K562 (cell line): ENCODE results near the gene TDRD6.

Source experiments
- CHD1 ChIP-seq: fragments of 200-600 bp; sonication (generic); IDR thresholded peaks from one replicate; pipeline ENCODE4 v1.6.1; 2012; ENCODE audit warnings: mild to moderate bottlenecking, moderate library complexity, low read length, inconsistent platforms
- KAT7 ChIP-seq: sonication (generic); formaldehyde crosslinking; IDR thresholded peaks from 2 replicates; pipeline ENCODE4 v1.8.0; 2022; ENCODE audit warnings: missing genetic modification reagents, mild to moderate bottlenecking, borderline replicate concordance
- KDM1A ChIP-seq, 2 experiments: fragments of 450-650 bp; IDR thresholded peaks; 2 replicates each; pipeline ENCODE4 v1.6.1; 2016; ENCODE audit warnings: mild to moderate bottlenecking in 2 of 2
- NR4A1 ChIP-seq, 2 experiments: fragments of 250-450 bp in 1 of 2; fragments of 450-650 bp in 1 of 2; sonication (Bioruptor Pico) in 1 of 2; IDR thresholded peaks; 2 replicates each; pipeline versions ENCODE4 v1.4.0 to v1.6.1; 2016 to 2020; ENCODE audit warnings: mild to moderate bottlenecking in 2 of 2, missing compliant biosample characterization in 1 of 2, missing genetic modification characterization in 1 of 2, moderate library complexity in 1 of 2
- PCBP1 ChIP-seq: fragments of 200-400 bp; formaldehyde crosslinking; IDR thresholded peaks from 2 replicates; pipeline ENCODE4 v1.6.1; 2018; ENCODE audit warnings: mild to moderate bottlenecking, low read depth, low read length; ENCODE audit not compliant: poor library complexity, severe bottlenecking
- POLR2A ChIP-seq: fragments of 450-650 bp; conservative IDR thresholded peaks from 2 replicates; pipeline ENCODE4 v1.6.1; 2016
- POLR2AphosphoS5 ChIP-seq: IDR thresholded peaks from 2 replicates; pipeline ENCODE4 v1.6.1; 2011; ENCODE audit warnings: mild to moderate bottlenecking, low read depth, low read length, moderate library complexity; ENCODE audit not compliant: control insufficient read depth, insufficient read depth
- TFAM ChIP-seq: fragments of 250-450 bp; sonication (Bioruptor Pico); conservative IDR thresholded peaks from 2 replicates; pipeline ENCODE4 v1.5.0; 2021; ENCODE audit warnings: mild to moderate bottlenecking, moderate library complexity
- TF ChIP-seq, protein P1 (sequence below): fragments of 250-450 bp; sonication (Bioruptor Pico); IDR thresholded peaks from 2 replicates; pipeline ENCODE4 v1.6.1; 2021; ENCODE audit warnings: mild to moderate bottlenecking
- TF ChIP-seq, protein P2 (sequence below): sonication (generic); formaldehyde crosslinking; IDR thresholded peaks from 2 replicates; pipeline ENCODE4 v1.4.0; 2020; ENCODE audit warnings: mild to moderate bottlenecking, missing genetic modification reagents

DNA sequence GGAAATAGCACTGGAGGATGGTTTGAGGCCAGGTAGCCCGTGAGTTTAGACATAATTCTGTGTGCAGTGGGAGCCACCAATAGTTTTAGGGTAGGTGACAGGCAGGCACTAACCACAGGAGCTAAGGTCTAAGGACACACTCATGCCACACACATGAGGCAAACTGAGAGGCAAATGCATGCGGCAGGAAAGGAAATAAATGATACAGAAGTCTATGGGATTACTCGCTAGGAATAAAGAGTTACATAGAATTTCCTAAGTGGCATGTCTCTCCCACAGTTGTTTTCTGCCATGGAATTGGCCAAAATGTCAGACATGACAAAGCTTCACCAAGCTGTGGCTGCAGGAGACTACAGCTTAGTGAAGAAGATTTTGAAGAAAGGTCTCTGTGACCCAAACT lies 64.0 kb downstream of the TDRD6 start:
- TF ChIP-seq KAT7 (CRISPR knock-in tag) = no peak
- TF ChIP-seq POLR2A = no peak
- no peak for TF ChIP-seq POLR2AphosphoS5
- TF ChIP-seq, protein P1, sequence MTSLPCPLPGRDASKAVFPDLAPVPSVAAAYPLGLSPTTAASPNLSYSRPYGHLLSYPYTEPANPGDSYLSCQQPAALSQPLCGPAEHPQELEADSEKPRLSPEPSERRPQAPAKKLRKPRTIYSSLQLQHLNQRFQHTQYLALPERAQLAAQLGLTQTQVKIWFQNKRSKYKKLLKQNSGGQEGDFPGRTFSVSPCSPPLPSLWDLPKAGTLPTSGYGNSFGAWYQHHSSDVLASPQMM (CRISPR knock-in tag) = no peak
- TF ChIP-seq KDM1A (IDR thresholded peaks at IDR 0.05) = no peak
- no peak for TF ChIP-seq NR4A1 (CRISPR knock-in tag; IDR thresholded peaks at IDR 0.05)
- TF ChIP-seq NR4A1 (tag; IDR thresholded peaks at IDR 0.05) = no peak
- TF ChIP-seq TFAM (CRISPR knock-in tag) = no peak
- TF ChIP-seq PCBP1 = no peak
- TF ChIP-seq, protein P2, sequence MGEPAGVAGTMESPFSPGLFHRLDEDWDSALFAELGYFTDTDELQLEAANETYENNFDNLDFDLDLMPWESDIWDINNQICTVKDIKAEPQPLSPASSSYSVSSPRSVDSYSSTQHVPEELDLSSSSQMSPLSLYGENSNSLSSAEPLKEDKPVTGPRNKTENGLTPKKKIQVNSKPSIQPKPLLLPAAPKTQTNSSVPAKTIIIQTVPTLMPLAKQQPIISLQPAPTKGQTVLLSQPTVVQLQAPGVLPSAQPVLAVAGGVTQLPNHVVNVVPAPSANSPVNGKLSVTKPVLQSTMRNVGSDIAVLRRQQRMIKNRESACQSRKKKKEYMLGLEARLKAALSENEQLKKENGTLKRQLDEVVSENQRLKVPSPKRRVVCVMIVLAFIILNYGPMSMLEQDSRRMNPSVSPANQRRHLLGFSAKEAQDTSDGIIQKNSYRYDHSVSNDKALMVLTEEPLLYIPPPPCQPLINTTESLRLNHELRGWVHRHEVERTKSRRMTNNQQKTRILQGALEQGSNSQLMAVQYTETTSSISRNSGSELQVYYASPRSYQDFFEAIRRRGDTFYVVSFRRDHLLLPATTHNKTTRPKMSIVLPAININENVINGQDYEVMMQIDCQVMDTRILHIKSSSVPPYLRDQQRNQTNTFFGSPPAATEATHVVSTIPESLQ (CRISPR knock-in tag) = no peak
- TF ChIP-seq CHD1 = no peak
